Measurements from ENCODE around the gene MAGEB17. TPM values are rescaled to one million over a fixed set of nuclear protein-coding genes. Genes with fewer than 3 reads are reported as not detected.
"Not testable (repeated sequence)": the region's sequence is repeated elsewhere in the genome, so short reads cannot be mapped to it uniquely, and the experiment has no call there.

The MAGEB17 gene
- total RNA-seq, 1 donor from 2014 or later = not detected

GRCh38 chrX:16156692-16157331, 10.5 kb upstream of the MAGEB17 start:
- DNase-seq (ENCODE audit: low read depth, low spot score) = no peak

DNA sequence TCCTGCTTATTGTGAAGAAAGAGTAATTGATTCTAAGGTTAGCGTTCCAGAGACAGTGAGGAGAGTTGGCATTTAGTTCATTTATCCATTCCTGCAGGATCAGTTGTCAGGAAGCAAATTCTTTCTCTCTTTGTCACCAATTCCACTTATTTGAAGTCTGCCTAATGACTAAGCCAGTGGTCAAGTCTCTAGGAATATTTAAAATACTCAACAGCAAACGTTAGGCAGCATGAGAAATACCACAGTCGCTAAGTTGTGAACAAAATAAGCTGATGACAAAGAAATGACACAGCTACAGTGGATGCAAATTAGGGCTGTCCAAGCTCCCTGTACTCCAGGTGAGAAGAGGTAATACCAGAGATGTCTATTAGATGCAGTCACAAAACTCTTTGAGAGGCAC, 6.6 kb upstream of the MAGEB17 start:
- DNase-seq (ENCODE audit: low read depth, low spot score) = no peak

GRCh38 chrX:16161173-16161572, 6.1 kb upstream of the MAGEB17 start:
- DNase-seq (ENCODE audit: low read depth, low spot score) = not testable (repeated sequence)

DNA sequence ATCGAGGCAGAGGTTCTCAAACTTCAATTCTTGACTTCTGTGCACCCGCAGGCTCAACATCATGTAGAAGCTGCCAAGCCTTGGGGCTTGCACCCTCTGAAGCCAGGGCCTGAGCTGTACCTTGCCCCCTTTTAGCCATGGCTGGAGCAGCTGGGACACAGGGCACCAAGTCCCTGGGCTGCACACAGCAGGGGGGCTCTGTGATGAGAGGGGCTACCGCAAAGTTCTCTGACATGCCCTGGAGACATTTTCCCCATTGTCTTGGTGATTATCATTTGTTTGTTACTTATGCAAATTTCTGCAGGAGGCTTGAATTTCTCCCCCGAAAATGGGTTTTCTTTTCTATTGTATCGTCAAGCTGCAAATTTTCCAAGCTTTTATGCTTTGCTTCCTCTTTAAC, 4.9 kb upstream of the MAGEB17 start:
- DNase-seq (ENCODE audit: low read depth, low spot score) = no peak

- no peak for DNase-seq (ENCODE audit: low read depth, low spot score)
Measured at GRCh38 chrX:16164748-16165147, 2.5 kb upstream of the MAGEB17 start.

GRCh38 chrX:16171039-16171438, 3.8 kb downstream of the MAGEB17 start:
- no peak for DNase-seq (ENCODE audit: low read depth, low spot score)

- no peak for DNase-seq (ENCODE audit: low read depth, low spot score)
Measured at GRCh38 chrX:16171944-16172343, 4.7 kb downstream of the MAGEB17 start.

GRCh38 chrX:16172391-16172790, 5.1 kb downstream of the MAGEB17 start:
- no peak for DNase-seq (ENCODE audit: low read depth, low spot score)

DNA sequence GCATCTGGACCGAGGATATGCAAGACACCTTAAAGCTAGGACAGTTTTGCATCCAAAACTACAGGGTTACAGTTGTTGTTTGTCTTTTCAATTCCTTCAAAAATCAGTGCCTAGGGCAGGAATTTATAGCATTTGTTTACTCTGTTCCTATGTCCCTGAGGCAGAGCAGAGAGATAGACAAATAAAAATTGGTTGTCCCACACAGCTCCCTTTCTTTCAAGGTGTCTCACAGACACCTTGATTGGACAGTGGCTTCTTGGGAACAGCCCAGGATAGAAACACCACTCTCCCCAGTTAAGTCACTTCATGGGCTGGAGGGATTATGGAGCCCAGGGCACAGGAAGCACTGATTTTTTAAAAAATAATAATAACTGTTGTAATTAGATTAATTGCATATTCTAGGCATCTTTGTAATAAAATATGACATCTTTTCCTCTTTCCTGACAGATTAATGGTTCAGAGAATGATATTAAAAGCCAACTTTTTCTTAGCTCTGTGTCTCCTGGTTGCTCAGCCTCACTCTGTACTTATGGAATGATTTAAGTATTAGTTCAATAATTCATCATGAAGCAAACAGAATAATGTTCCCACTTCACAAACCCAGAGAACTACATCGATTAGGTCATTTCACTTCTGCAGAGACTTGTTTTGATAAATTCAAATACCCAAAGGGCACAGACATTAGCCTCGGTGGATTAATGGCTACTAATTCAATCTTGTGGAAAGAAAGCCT, 8.2 kb downstream of the MAGEB17 start:
- DNase-seq (ENCODE audit: low read depth, low spot score) = no peak

- no peak for DNase-seq (ENCODE audit: low read depth, low spot score)
Measured at GRCh38 chrX:16177260-16177659, 10.0 kb downstream of the MAGEB17 start.

GRCh38 chrX:16183843-16184242, 16.6 kb downstream of the MAGEB17 start:
- not testable (repeated sequence) for DNase-seq (ENCODE audit: low read depth, low spot score)

GRCh38 chrX:16185725-16186136, 18.4 kb downstream of the MAGEB17 start:
- DNase-seq (ENCODE audit: low read depth, low spot score) = peak; percentile 15

DNA sequence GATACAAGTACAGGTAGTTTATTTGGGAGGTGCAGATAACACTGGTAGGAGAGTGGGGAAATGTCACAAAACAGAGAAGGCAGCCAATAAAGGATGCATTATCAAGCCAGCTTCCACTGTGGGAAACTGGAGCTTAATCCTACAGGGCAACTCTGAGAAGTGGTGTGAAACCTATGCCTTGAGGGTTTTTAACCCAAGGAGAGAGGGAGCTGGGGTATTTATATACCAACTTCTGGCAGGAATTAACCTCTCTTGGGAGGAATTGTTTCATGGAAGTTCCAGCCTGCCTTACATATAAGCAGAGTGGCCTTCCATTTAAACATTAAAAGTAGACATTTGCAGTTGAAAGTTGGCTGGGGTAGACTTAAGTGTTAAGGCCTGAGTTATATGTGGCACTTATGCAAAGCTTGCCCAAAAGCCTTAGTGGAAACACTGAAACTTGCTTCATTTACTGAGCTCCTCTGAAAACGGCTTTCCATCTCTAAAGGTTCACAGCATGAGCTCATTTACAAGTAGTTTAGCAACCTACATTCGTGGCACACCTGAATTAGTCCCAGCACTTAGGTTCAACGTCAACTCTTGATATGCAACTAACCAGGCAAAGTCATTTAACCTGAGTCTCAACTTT, 19.2 kb downstream of the MAGEB17 start:
- DNase-seq (ENCODE audit: low read depth, low spot score) = no peak

DNA sequence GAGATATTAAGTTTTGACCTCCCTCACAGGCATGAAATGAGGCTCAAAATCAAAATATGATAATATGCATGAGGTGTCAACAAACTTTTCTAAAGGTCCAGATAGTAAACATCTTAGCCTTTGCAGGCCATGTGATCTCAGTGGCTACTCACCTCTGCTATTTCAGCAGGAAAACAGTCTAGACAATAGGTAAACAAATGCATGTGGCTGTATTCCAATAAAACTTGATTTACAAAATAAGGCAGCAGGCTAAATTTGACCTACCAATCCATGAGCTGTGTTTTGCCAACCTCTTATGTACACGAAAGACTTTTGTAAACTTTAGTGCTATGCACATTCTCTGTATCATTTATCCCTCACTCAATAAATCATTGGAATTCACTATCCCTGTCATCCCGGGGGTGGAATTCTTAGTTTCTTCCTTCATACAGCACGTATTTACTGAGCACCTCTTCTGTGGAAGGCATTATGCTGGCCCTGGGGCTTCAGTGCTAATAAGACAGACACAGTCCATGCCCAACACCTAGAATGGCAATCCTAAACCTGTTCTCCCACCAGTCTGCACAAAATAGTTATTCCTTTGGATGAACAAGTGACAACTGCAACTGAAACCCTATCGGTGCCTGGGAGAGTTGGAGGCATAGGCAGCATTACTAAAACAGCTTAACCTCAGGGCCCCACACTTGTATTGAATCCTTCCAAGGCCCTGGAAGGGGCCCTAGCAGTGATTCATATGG, 19.9 kb downstream of the MAGEB17 start:
- no peak for DNase-seq (ENCODE audit: low read depth, low spot score)

- peak; percentile 8 for DNase-seq (ENCODE audit: low read depth, low spot score)
Measured at GRCh38 chrX:16188687-16189086, 21.4 kb downstream of the MAGEB17 start.

- no peak for DNase-seq (ENCODE audit: low read depth, low spot score)
Measured at GRCh38 chrX:16191605-16192004, 24.3 kb downstream of the MAGEB17 start.

DNA sequence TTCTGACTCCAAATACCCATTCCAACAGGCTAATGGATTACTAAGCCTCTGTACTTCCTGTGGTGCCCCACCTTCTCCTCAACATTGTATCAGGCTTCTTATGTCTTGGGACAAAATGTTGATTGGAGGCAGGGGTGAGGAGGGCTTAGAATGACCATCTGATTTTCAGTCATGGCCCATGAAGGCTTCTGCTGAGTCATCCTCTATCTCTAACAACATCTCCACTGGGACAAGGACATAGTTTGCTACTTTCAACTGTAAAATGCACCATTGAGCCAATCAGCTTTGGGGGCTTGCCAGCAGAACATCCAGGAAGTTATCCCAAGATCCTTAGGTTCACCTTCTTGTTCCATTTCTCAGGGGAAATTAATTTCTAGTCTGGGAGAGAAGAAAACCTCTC, 29.5 kb downstream of the MAGEB17 start:
- DNase-seq (ENCODE audit: low read depth, low spot score) = no peak

DNA sequence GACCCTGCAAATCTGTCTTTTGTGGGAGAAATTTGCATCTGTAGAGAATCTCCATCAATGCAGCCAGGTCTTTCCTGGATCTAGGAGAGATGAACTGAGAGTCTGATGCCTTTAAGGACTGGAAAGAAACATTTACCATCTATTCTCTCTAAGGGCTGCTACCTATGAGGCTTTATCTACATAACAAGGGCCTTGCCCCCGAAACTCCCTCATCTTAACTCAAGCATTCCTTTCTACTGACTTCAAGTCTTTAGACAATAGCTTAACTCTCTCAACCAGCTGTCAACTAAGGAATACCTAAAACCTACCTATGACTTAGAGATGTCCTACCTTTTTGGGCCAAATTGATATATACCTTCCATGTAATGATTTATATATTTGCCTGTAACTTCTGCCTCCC, 32.1 kb downstream of the MAGEB17 start:
- no peak for DNase-seq (ENCODE audit: low read depth, low spot score)

- no peak for DNase-seq (ENCODE audit: low read depth, low spot score)
Measured at GRCh38 chrX:16202943-16203342, 35.7 kb downstream of the MAGEB17 start.

DNA sequence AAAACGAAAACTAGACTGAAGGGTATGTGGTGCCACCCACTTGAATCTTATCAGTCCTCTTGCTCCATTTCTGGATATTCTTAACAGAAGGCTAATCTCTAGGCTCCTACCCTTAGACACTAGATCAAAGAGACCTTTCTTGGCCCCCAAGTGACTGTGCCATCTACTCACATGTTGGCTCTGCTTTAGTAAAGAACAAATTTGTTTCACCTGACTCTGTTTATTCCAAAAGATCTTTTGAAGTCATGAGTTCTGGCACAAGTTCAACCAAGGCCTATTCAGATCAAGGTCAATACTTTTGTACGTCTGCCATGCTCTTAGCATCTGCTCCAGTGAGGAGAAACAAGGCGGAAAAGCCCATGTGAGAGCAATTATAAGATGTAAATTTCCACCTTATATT, 37.3 kb downstream of the MAGEB17 start:
- DNase-seq (ENCODE audit: low read depth, low spot score) = no peak

DNA sequence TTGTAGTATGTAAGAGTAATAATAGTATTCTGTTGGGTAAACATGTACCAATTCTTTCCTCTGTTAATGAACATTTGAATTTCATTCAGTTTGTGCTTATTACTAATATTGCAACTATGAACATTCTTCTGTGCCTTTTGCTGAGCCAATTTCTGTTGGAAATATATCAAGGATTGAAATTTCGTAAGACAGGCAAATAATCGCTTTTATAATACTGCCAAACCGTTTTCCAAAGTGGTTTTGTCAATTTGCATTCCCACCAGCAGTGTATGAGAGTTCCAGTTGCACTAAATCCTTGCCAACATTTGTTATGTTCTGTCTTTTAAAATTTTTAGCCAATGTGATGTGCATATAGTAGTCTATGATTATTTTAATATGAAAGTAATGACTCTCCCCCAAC, 38.6 kb downstream of the MAGEB17 start:
- no peak for DNase-seq (ENCODE audit: low read depth, low spot score)

DNA sequence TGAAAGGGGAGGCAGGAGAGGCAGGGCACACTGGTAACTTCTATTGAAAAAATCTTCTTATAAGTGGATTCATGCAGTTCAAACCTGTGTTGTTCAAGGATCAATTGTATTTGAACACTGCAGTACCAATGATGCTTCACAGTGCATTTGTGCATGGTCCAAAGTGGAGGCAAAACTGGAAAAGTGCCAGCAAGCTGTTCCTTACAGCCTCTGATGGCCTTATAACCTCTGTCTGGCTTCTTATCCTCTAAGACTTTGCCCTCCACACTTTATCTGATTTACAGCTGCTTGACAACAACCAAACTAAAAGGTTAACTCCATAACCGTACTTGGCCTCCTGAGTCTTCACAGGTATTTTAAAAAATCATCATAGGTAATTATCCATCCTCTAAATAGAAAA, 40.4 kb downstream of the MAGEB17 start:
- DNase-seq (ENCODE audit: low read depth, low spot score) = no peak
